Amygdala (tissue), 56 donors: ENCODE data around the gene ITGAV.

Experiments used
- DNase-seq, 56 donors: peaks; one replicate each; lab custom pipeline; 2025; lab: John Stamatoyannopoulos, UW

Gene ITGAV

DNA sequence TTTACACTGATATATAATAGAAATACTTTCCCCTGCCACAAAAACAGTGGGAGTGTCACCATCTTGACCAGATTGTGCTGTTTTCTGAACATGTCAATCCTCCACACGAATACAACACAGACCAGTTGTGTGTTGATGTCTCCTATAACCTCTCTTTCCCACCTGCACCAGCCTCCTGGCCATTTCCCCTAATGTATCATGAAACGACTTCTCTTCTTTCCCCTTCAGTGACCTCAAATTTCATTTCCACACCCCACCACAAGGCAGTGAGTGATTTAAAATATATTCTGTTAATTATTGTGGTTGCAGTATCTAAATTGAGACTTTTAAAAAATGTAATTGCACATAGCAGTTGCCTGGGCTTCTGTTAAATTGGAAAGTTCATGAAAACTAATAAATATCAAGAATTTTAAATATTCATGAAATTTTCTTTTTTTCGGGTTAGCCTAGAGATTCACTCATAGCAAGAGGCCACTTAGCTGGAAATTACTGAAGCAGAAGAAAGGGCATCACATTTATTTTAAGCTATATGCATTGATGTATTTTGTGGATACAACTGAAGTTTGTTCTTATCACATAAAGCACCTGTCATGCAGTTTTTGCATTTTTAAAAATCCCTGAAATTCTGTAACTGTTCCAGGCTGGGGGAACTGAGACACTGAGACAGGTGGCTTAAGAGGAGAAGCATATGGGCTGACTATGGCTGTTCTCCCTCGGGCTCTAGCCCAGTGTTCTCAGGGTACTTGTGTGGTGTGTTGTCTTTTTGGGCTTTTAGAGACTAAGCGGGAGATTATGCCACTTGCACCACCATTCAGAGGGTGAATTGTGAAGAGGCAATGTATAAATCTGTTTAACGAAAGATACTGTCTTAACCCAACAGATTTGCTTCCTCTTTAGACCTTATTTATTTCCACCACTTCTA, 119.9 kb downstream of the ITGAV start:
- no peak for DNase-seq

DNA sequence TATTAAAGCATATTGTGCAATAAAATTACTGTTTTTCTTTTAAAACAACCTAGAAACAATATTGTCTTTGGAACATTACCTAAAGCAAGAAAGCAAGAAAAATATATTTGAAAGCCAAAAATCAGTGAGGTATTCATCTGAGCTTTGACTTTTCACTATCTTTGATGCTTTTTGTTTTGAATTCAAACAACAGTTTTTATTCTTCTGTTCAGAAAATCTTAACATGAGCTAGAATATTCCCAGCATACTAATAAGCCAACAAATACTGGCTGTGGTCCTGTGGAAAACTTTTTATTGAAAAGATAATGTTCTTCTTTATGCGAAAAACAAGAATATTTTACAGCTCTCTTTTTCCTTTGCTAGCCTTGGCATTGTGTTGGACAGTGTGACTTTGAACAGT, 123.8 kb downstream of the ITGAV start:
- DNase-seq, result no peak

DNA sequence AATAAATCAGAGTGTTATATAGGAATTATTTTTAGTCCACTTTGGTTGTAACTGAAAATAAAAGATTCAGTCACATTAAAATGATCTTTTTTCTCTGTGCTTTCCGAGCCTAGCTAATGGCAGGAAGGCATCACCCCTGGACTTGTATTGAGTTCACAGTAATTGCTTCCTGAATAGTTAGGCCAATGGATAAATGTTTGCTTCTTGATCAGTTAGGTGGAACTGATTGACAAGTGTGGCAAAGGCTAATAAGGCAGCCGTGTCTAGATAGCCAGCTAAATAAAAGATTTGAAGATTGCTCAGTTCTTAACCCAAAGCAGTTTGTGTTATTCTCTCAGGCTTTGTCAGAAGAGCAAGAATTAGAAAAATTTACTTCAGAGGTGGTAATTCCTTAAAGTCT, 124.8 kb downstream of the ITGAV start:
- no peak for DNase-seq

DNA sequence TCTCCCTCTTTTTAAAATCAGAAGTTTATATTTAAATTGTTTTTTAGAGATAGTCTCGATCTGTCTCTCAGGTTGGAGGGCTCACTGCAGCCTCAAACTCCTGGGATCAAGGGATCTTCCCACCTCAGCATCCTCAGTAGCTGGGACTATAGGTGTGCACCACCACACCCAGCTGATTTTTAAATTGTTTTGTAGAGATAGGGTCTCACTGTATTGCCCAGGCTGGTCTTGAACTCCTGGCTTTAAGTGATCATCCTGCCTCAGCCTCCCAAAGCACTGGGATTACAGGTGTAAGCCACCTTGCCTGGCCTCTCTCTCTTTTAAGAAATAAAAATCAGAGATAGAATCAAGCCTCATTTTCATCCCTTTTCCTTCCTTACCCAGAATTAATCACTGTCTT, 126.1 kb downstream of the ITGAV start:
- DNase-seq, result no peak

DNA sequence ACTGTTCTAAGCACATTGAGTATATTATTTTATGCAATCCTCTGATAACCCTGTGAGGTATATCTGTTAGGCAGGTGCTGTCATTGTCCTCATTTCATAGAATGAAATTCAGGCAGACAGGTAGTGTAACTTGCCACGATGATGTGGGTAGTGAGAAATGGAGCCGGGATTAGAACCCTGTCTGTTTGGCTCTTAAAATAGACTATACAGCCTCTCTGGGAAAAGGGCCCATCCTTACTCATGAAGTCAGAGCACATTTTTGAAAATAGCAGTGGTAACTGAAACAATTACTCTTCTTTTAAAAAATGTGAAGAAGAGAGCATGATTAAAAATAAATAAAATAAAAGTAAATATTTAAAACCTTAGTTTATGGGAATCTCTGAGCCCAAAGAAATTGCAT, 127.0 kb downstream of the ITGAV start:
- DNase-seq, result no peak

DNA sequence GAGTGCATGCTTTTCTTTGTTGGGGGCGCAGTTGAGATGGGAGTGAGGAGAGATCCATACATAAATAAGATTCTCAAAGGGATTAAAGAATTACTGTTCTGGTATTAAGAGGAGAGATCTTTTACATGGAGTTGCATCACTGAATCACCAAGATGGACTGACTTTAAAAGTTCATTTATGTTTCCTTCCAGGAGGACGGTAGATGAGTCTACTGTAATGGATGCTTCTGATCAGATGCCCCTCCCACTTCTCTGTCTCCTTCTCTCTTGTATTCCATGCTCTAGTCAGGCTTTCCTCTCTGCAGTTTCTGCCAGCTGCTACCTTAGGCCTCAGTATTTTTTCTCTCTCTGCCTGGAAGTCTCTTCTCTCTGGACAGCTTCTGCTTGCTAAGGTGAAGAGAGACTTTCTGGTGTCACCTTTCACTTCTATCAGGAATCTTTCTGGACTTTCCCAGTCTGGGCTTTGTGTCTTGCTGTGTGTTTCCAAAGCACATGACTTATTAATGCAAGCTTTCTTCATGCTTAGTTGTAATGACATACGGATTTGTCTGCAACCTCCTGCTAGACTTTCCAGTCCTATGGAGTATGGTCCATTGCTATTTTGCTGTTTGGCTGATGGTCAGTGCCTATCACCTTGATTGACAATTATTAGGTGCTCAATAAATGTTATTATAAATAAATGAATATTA, 127.6 kb downstream of the ITGAV start:
- DNase-seq, result no peak

DNA sequence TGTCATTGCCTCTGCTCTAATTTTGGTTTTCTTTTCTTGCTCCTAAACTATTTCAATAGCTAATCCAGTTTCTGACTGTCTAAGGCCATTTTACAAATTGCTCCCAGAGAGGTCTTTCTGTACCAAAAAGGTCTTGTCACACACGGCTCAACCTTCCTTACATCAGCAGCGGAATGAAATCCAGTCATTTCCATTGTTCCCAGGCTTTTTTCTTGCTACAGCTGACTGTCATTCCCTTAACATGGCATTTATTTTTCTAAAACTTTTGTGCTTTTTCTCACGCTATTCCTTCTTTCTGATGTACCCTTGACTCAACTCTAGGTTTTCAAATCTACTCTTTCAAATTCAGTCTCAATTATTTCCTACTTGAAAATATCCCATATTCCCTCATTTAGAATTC, 128.3 kb downstream of the ITGAV start:
- DNase-seq, result no peak

DNA sequence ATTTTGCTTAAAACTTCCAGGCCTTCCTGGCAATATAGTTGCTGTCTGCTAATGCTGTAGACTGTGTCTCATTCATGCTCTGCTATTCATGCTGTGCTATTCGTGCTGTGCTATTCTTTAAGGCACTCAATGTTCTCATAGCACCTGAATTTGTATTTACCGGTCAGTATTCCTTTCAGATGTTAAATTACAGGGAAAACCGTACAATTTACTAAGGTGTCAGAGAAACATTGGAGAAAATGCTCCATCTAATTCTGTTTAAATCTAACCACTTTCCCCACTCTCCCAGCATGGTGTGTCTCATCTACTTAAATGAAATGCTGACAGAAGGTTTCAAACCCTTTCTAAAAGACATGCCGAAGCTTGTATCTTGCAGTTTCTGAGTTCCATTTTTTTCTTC, 129.0 kb downstream of the ITGAV start:
- DNase-seq, result no peak

DNA sequence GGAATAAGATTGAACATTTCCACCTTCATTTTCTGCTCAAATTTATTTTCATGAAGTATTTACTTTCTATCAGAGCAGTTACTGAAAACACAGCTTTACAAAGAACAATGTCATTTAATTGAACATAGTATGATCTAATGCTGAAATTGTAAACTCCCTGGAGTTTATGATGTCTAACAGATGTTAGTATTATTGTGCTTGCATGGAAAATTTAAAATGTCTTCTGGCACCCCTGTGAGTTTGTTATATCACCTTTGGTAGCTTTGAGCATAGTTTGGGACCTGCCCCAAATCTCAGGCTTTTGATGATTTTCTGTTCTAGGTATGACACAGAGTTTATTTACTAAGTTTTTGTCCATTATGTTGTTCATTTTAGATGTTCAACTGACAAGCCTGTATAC, 132.1 kb downstream of the ITGAV start:
- DNase-seq, result no peak

DNA sequence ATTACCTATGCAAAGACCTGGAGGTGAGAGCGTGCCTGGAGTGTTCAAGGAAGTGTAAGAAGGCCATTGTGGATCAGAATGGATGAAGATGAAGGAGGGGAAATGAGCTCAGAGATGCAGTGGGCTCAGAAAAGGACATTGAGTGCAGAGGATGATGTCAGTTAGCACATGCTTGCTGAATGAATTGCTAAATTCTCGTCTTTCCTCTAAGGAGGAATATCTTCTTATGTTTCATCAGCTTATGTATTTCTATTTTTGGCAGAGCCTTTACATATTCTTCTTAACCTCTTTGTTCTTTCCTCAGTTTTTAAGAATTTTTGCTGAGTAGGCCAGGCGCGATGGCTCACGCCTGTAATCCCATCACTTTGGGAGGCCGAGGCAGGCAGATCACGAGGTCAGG, 134.9 kb downstream of the ITGAV start:
- no peak for DNase-seq

DNA sequence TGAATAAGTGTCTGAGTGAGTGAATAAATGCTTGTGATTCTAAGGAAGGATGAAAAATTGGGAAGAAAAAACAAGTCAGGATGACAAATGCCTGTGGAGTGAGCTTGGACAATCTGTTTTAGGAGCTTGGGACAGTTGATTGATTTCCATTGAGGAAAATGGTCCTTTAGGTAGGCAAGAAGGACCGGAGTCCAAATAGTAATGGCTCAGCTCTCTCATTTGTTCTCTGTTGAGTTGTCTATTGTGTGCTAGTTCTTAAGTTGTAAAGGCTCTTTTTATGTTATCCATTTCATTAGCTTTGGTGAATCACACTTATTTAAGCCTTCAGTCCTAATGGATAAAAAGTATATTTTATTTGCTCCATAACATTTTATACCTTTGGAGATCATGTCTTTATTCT, 135.9 kb downstream of the ITGAV start:
- no peak for DNase-seq

DNA sequence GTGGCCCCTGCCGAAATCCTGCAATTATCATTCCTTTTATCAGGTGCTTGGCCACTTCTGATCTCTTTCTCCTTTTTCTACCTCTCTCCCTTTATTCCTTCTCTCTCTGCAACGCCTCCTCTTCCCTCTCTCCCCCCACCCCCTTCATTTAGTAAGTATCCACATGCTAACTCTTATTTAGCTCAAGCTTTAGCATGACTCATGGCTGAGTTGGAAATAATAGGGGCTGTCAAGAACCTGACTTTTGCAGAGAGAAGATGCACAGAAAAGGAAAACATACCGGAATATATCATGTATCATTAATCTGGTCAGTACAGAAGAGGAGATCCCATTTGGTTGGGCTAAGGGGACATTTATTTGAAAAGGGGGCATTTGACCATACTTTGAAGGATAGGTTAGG, 137.1 kb downstream of the ITGAV start:
- no peak for DNase-seq

DNA sequence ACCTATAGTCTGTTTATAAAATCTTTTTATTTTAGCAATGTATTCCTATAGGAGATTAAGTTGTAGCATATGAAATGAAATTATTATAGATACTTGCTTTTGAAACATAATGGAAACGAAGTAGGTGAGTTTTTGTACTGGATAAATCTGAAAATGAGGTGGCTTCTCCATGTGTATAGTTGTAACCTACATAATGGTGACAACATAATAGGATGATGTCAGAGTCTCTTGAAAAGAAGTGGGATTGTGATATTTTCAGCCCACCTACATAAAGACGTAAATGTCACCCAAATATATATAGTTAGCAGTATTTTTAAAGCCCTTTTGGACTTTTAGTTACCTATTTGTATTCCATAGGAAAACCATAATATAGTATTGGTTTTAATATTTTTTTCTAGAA, 138.8 kb downstream of the ITGAV start:
- no peak for DNase-seq
